Erythroblast (primary cell): Measurements from ENCODE around the gene LMBRD1.
"Not testable (repeated sequence)": the region's sequence is repeated elsewhere in the genome, so short reads cannot be mapped to it uniquely, and the experiment has no call there.

Experiments used
- GATA1 ChIP-seq: IDR thresholded peaks from 2 replicates; pipeline ENCODE4 v1.6.1; 2011; ENCODE audit warnings: low read depth, mild to moderate bottlenecking, control low read depth, low read length, moderate library complexity
- POLR2A ChIP-seq: IDR thresholded peaks from 2 replicates; pipeline ENCODE4 v1.6.1; 2011; ENCODE audit warnings: mild to moderate bottlenecking, low read length

DNA sequence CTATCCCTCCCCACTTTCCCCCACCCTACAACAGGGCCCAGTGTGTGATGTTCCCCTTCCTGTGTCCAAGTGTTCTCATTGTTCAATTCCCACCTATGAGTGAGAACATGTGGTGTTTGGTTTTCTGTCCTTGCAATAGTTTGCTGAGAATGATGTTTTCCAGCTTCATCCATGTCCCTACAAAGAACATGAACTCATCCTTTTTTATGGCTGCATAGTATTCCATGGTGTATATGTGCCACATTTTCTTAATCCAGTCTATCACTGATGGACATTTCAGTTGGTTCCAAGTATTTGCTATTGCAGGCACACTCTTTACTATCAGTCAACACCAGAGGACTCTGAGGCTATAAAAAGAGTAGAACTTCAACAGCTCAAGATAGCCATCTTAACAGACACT lies 2.0 kb upstream of the LMBRD1 start:
- TF ChIP-seq POLR2A, GATA1: not testable (repeated sequence)
